ENCODE results near the gene CLIP2.
"Not testable (repeated sequence)": the region's sequence is repeated elsewhere in the genome, so short reads cannot be mapped to it uniquely, and the experiment has no call there.

The CLIP2 gene

GRCh38 chr7:74332373-74333176 lies 43.4 kb downstream of the CLIP2 start:
- DNase-seq (ENCODE audit: low spot score): no peak

- no peak for DNase-seq (ENCODE audit: low spot score)
Measured at GRCh38 chr7:74334030-74334429, 44.8 kb downstream of the CLIP2 start.

DNA sequence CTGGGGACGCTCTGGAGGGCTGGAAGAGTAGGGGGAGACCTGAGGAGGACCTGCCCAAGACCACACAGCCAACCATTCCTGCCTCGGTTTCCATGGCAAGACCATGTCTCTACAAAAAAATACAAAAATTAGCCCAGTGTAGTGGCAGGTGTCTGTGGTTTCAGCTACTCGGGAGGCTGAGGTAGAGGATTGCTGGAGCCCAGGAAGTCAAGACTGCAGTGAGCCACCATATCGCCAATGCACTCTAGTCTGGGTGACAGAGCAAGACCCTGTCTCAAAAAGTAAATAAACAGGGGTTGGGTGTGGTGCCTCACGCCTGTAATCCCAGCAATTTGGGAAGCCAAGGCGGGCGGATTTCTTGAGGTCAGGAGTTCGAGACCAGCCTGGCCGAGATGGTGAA lies 48.7 kb downstream of the CLIP2 start:
- no peak for DNase-seq (ENCODE audit: low spot score)

GRCh38 chr7:74338366-74339108 lies 49.3 kb downstream of the CLIP2 start:
- DNase-seq (ENCODE audit: low spot score): no peak

GRCh38 chr7:74339648-74340047 lies 50.4 kb downstream of the CLIP2 start:
- DNase-seq (ENCODE audit: low spot score): not testable (repeated sequence)

DNA sequence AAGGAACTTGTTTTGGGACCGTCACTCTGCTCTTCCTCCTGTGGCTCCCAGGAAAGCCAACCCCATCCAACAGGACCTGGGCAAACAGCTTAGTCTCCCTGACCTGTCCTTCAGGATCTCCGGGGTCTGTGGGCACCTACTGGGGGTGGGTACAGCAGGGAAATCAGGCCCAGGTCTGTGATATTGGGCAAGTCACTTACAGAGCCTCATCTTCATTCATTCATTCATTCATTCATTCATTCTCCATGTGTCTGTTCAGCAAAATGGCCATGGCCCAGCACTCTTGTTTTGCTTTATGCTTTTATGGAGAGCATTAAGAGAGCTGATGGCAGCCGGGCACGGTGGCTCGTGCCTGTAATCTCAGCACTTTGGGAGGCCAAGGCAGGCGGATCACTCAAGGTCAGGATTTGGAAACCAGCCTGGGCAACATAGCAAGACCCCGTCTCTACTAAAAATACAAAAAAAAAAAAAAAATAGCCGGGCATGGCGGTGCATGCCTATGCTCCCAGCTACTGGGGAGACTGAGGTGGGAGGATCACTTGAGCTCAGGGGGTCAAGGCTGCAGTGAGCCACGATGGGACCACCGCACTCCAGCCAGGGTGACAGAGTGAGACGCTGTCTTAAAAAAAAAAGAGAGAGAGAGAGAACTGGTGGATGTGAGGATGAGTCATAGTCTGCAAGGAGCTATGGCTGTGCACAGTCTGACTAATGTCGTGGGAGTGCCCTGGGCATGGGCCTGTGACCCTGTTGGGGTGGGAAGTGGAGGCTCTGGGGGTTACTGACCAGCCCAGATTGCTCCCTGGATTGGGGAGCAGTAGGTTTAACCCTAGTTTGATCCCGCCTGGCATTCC lies 54.3 kb downstream of the CLIP2 start:
- DNase-seq (ENCODE audit: low spot score): peak; percentile 39

DNA sequence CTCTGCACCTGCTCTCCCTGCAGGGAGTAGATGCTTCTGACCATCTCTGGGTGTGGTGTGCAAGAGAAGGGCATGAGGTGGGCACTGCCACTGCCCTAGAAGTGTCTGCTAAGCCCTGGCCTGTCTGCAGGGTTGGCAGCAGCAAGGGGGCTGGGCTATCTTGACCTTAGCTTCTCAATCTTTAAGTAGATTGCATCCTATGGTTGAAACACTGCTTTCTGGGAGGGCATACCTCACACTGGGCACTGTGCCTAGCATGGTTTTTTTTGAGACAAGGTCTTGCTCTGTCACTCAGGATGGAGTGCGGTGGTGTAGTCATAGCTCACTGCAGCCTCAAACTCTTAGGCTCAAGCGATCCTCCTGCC lies 54.9 kb downstream of the CLIP2 start:
- no peak for DNase-seq (ENCODE audit: low spot score)

DNA sequence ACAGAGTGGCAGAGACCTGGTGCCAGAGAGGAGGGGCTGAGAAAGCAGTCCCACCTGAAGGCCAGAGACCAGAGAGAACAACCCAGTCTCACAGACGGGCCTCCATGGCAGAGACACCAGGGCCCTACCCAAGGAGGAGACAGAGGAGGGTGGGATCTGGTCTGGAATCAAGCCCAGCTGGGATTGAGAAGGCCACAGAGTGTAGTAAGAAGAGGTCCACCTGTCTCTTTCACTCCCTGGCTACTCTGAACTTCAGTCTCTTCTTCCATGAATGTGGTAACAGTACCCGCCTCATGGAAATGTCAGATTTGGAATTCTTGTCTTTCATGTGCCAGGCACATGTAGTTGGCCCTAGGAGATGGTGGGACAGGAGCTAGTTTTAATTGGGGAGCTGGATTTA lies 55.6 kb downstream of the CLIP2 start:
- DNase-seq (ENCODE audit: low spot score): no peak

DNA sequence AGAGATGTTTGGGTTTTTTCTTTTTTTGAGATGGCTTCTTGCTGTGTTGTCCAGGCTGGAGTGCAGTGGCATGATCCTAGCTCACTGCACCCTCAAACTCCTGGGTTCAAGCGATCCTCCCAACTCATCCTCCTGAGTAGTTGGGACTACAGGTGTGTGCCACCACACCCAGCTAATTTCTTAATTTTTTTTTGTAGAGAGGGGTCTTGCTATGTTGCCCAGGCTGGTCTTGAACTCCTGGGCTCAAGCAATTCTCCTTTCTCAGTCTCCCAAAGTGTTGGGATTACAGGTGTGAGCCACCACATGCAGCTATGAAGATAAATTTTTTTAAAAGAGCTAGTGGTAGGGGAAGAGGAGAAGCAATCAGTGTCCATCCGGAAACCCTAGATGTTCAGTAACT lies 56.8 kb downstream of the CLIP2 start:
- DNase-seq (ENCODE audit: low spot score): no peak

DNA sequence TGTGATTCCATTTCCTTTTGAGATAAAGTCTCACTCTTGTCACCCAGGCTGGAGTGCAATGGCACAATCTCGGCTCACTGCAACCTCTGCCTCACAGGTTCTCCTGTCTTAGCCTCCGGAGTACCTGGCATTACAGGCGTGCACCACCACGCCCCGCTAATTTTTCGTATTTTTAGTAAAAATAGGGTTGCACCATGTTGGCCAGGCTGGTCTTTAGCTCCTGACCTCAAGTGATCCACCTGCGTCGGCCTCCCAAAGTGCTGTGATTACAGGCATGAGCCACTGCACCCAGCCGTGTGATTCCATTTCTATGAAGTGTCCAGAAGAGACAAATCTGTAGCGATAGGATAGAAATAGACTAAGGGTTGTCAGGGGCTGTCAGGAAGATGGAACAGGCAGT lies 60.4 kb downstream of the CLIP2 start:
- no peak for DNase-seq (ENCODE audit: low spot score)

DNA sequence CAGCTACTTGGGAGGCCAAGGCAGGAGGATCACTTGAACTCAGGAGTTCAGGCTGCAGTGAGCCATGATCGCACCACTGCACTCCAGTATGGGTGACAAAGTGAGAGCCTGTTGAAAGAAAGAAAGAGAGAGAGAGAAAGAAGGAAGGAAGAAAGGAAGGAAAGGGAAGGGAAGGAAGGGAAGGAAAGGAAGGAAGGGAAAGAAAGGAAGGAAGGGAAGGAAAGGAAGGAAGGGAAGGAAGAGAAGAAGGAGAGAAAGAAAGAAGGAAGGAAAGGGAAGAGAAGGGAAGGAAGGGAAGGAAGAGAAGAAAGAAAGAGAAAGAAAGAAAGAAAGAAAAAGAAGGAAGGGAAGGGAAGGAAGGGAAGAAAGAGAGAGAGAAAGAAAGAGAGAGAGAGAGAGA lies 61.5 kb downstream of the CLIP2 start:
- DNase-seq (ENCODE audit: low spot score): no peak

- no peak for DNase-seq (ENCODE audit: low spot score)
Measured at GRCh38 chr7:74351836-74352235, 62.6 kb downstream of the CLIP2 start.

GRCh38 chr7:74352551-74353138 lies 63.4 kb downstream of the CLIP2 start:
- not testable (repeated sequence) for DNase-seq (ENCODE audit: low spot score)

DNA sequence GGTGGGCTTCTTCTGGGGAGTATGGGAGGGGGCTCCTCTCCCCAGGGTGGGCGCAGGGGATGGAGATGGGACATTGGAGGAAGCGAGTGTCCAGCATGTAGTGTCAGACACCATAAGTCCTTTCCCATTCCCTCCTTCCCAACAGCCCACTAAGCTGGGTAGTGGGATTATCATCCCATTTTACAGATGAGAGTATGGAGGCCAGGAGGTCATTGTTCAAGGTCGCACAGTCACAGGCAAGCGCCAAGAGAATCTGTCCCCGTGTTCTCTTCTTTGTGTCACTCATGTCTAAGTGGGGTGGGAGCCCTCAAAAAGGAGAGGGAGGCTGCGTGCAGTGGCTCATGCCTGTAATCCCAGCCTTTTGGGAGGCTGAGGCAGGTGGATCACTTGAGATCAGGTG lies 64.8 kb downstream of the CLIP2 start:
- DNase-seq (ENCODE audit: low spot score): no peak

DNA sequence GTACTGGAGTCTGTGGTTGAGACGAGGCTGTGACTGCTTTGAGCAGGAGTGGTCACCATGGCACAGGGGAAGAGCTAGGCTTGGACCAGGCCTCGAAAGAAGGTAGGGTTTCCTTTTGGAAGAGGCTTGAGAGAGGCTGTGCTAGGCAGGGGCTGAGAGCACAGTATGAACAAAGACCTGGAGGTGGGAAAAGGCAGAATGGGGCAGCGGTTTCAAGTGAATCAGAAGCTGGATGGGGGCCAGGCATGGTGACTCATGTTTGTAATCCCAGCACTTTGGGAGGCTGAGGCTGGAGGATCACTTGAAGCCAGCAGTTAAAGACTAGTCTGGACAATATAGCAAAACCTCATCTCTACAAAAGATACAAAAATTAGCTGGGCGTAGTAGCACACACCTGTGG lies 65.9 kb downstream of the CLIP2 start:
- peak; percentile 72 for DNase-seq (ENCODE audit: low spot score)

DNA sequence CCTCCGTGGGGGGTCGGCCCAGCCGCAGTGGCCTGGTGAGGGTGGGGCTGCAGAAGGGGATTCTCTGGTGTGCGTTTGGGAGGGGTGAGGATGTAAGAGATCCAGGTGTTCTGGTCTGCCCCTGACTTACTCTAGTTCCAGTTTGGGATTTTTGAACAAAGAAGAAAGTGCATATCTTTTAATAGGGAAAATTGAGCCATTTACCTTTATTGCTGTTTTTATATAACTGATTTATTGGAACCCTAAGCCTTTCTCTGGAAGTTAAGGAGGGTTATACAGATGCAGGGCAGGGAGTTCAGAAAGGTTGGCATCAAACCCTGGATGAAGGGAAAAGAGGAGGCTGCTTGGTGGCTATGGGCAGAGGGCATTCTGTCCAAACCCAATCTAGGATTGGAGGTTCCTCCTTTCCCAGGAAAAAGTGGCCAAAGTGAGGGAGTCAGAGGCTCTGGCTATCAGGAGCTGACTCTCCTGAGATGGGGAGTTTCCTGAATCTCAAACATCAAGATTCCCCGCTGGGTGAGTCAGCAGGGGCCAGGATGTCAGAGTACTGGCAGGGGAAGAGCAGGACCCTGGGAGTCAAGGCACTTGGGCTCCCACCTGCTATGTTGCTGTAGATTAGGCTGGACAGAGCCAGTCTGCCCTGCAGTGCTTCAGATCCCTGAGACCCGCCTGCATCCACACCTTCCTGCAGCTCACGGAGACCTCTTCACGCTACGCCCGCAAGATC lies 67.5 kb downstream of the CLIP2 start:
- DNase-seq (ENCODE audit: low spot score): no peak

GRCh38 chr7:74360008-74360407 lies 70.8 kb downstream of the CLIP2 start:
- no peak for DNase-seq (ENCODE audit: low spot score)

GRCh38 chr7:74362266-74362665 lies 73.1 kb downstream of the CLIP2 start:
- no peak for DNase-seq (ENCODE audit: low spot score)

- no peak for DNase-seq (ENCODE audit: low spot score)
Measured at GRCh38 chr7:74364061-74364460, 74.9 kb downstream of the CLIP2 start.

DNA sequence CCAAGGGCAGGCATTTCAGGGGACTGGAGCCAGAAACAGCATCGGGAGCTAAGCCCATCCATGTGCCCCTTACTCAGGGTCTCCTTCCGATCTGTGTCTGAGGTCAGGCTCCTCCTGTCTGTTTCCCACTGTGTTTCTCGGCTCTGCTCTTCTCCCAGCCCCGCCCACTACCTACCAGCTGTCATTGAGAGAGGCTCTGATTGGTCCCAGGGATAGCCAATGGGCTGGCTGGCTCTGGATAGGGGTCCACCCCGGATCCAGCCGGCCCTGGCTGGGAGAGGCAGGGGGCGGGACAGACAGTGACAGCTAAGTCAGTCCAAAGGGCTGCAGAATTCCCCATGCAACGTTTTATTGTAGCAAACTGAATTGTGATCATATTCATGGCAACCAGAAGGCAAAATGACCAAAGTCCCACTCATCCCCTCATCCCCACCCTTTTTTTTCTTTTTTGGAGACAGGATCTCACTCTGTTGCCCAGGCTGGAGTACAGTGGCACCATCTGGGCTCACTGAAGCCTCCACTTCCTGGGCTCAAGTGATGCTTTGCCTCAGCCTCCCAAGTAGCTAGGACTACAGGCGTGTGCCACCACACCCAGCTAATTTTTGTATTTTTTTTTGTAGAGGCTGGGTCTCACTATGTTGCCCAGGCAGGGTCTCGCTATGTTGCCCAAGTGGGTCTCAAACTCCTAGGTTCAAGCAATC lies 76.3 kb downstream of the CLIP2 start:
- DNase-seq (ENCODE audit: low spot score): no peak

Measured in LoVo (cell line).